ENCODE measurements around the gene BCL2L13.
"Not testable (repeated sequence)": the region's sequence is repeated elsewhere in the genome, so short reads cannot be mapped to it uniquely, and the experiment has no call there.

The BCL2L13 gene

GRCh38 chr22:17637490-17638181, 921 bp upstream of the BCL2L13 start:
- DNase-seq = no peak

GRCh38 chr22:17638182-17638431, 450 bp upstream of the BCL2L13 start:
- peak; percentile 26 for DNase-seq

- no peak for DNase-seq
Observed at GRCh38 chr22:17639247-17639741, 737 bp downstream of the BCL2L13 start.

GRCh38 chr22:17641269-17641668, 2.7 kb downstream of the BCL2L13 start:
- DNase-seq = no peak

- not testable (repeated sequence) for DNase-seq
Observed at GRCh38 chr22:17642357-17642756, 3.8 kb downstream of the BCL2L13 start.

GRCh38 chr22:17647452-17647851, 8.9 kb downstream of the BCL2L13 start:
- DNase-seq = no peak

GRCh38 chr22:17647991-17648390, 9.4 kb downstream of the BCL2L13 start:
- no peak for DNase-seq

GRCh38 chr22:17648569-17648968, 10.0 kb downstream of the BCL2L13 start:
- DNase-seq = no peak

GRCh38 chr22:17655289-17655688, 16.7 kb downstream of the BCL2L13 start:
- no peak for DNase-seq

- DNase-seq = no peak
Observed at GRCh38 chr22:17656870-17657395, 18.4 kb downstream of the BCL2L13 start.

GRCh38 chr22:17664414-17665055, 26.0 kb downstream of the BCL2L13 start:
- no peak for DNase-seq

- no peak for DNase-seq
Observed at GRCh38 chr22:17665248-17665647, 26.7 kb downstream of the BCL2L13 start.

- DNase-seq = no peak
Observed at GRCh38 chr22:17665854-17666253, 27.3 kb downstream of the BCL2L13 start.

- DNase-seq = not testable (repeated sequence)
Observed at GRCh38 chr22:17671521-17672092, 33.0 kb downstream of the BCL2L13 start.

- peak; percentile 20 for DNase-seq
Observed at GRCh38 chr22:17672417-17672991, 33.9 kb downstream of the BCL2L13 start.

GRCh38 chr22:17674152-17674551, 35.6 kb downstream of the BCL2L13 start:
- no peak for DNase-seq

GRCh38 chr22:17675584-17675983, 37.0 kb downstream of the BCL2L13 start:
- no peak for DNase-seq

GRCh38 chr22:17678817-17679385, 40.3 kb downstream of the BCL2L13 start:
- no peak for DNase-seq

- no peak for DNase-seq
Observed at GRCh38 chr22:17684245-17684644, 45.7 kb downstream of the BCL2L13 start.

GRCh38 chr22:17692841-17693240, 54.3 kb downstream of the BCL2L13 start:
- no peak for DNase-seq

GRCh38 chr22:17694193-17694592, 55.6 kb downstream of the BCL2L13 start:
- no peak for DNase-seq

GRCh38 chr22:17694752-17695151, 56.2 kb downstream of the BCL2L13 start:
- DNase-seq = no peak

- DNase-seq = no peak
Observed at GRCh38 chr22:17695986-17696385, 57.4 kb downstream of the BCL2L13 start.

Data from NCI-H524 treated with DMSO at 0.1 percent for 48 hours (cell line).